ENCODE results near the gene WHAMM.

Gene WHAMM

GRCh38 chr15:82851306-82851850 lies 42.0 kb downstream of the WHAMM start:
- no peak for TF ChIP-seq CTCF (IDR thresholded peaks at IDR 0.05; ENCODE audit: low read depth, low read length)
- Histone ChIP-seq H3K27me3 (no peaks in the 10 kb centered on the region), H3K4me1 (peaks cover 7% of the 10 kb centered on the region), H3K9me3 (no peaks in the 10 kb centered on the region), H3K4me3 (ENCODE audit: low read depth, low read length) (no peak overlapping the region), H3K36me3 (no peaks in the 10 kb centered on the region)
- DNase-seq = no peak

DNA sequence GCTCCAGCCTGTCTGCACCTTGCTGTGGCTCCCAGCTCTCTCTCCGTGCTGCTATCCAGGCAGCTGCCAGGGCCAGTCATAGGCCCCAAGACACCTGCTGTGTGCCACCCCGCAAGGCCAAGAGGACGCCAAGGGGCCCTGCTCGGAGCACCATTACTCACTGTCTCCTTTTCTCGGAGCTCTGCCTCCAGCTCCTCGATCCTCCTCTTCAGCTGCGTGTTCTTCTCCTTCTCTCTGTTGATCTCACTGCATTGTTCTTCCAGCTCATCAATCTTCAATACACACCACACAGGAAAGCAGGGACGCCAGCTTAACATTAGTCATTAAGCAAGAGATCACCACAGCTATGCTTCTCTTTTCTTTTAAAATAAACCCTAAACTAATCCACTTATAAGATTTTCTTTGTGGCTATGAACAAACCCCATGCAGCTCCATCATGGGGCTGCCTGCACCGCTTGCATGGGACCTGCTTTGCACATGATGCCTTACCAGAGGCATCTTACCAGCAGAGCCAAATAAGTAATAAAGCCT lies 42.6 kb downstream of the WHAMM start:
- no peak for DNase-seq
- H3K9me3 ChIP-seq = no peaks in the 10 kb centered on the region

GRCh38 chr15:82852941-82853561 lies 43.6 kb downstream of the WHAMM start:
- DNase-seq = no peak
- Histone ChIP-seq H3K27me3 (no peaks in the 10 kb centered on the region), H3K9me3 (no peaks in the 10 kb centered on the region), H3K36me3 (no peaks in the 10 kb centered on the region), H3K4me1 (peaks cover 7% of the 10 kb centered on the region), H3K4me3 (ENCODE audit: low read depth, low read length) (no peak overlapping the region)
- TF ChIP-seq CTCF (IDR thresholded peaks at IDR 0.05; ENCODE audit: low read depth, low read length) = no peak

More for the DNA sequence above, 42.6 kb downstream of the WHAMM start:
- no peaks in the 10 kb centered on the region for H3K27me3 ChIP-seq
- peaks cover 7% of the 10 kb centered on the region for H3K4me1 ChIP-seq
- H3K4me3 ChIP-seq (ENCODE audit: low read depth, low read length) = no peak overlapping the region
- no peak for TF ChIP-seq CTCF (IDR thresholded peaks at IDR 0.05; ENCODE audit: low read depth, low read length)
- H3K36me3 ChIP-seq = no peaks in the 10 kb centered on the region

- no peak for DNase-seq
- no peaks in the 10 kb centered on the region for H3K36me3 ChIP-seq
- H3K4me1 ChIP-seq = peaks cover 7% of the 10 kb centered on the region
- no peak overlapping the region for H3K4me3 ChIP-seq (ENCODE audit: low read depth, low read length)
- no peaks in the 10 kb centered on the region for H3K9me3 ChIP-seq
- H3K27me3 ChIP-seq = no peaks in the 10 kb centered on the region
- no peak for TF ChIP-seq CTCF (IDR thresholded peaks at IDR 0.05; ENCODE audit: low read depth, low read length)
Measured at GRCh38 chr15:82854554-82854953, 45.1 kb downstream of the WHAMM start.

- DNase-seq = no peak
- Histone ChIP-seq H3K4me1 (peaks cover 1% of the 10 kb centered on the region; the same call in 1 of the 2 replicates), H3K27me3 (no peaks in the 10 kb centered on the region), H3K9me3 (no peaks in the 10 kb centered on the region), H3K36me3 (no peaks in the 10 kb centered on the region), H3K4me3 (ENCODE audit: low read depth, low read length) (no peak overlapping the region)
- TF ChIP-seq CTCF (IDR thresholded peaks at IDR 0.05; ENCODE audit: low read depth, low read length) = no peak
Measured at GRCh38 chr15:82855286-82856100, 46.1 kb downstream of the WHAMM start.
